HEK293T (cell line): ENCODE results near the gene KLHL17.

Experiments
- ARNT ChIP-seq: fragments of 450-650 bp; IDR thresholded peaks from 2 replicates; pipeline ENCODE4 v1.6.1; 2017; ENCODE audit warnings: mild to moderate bottlenecking
- FOXA1 ChIP-seq: fragments of 450-650 bp; IDR thresholded peaks from 2 replicates; pipeline ENCODE4 v1.6.1; 2016; ENCODE audit warnings: mild to moderate bottlenecking
- FOXK2 ChIP-seq: fragments of 450-650 bp; IDR thresholded peaks from 2 replicates; pipeline ENCODE4 v1.6.1; 2016; ENCODE audit warnings: mild to moderate bottlenecking
- PKNOX1 ChIP-seq: fragments of 450-650 bp; IDR thresholded peaks from 2 replicates; pipeline ENCODE4 v1.6.1; 2016
- SP1 ChIP-seq: fragments of 450-650 bp; IDR thresholded peaks from 2 replicates; pipeline ENCODE4 v1.6.1; 2017

- TF ChIP-seq FOXA1 (no peak), SP1 (no peak), ARNT (no peak), PKNOX1 (no peak), FOXK2 (no peak)
These were observed 19.8 kb downstream of the KLHL17 start for GRCh38 chr1:980137-980571.
